Measurements from ENCODE around the gene CEP41. TPM values are rescaled to one million over a fixed set of nuclear protein-coding genes. Genes with fewer than 3 reads are reported as not detected.

Gene CEP41
- polyA plus RNA-seq, 1 donor = 12.8 TPM

- no peak for DNase-seq
- no peak overlapping the region for H3K27ac ChIP-seq (ENCODE audit: low read length)
- 100% methylated on average over 1 of the region's 2 CpGs for WGBS (ENCODE audit: insufficient coverage, low lambda C conversion rate)
- H3K27me3 ChIP-seq (ENCODE audit: control insufficient read depth, insufficient read depth, low read length) = no peaks in the 10 kb centered on the region
- H3K4me3 ChIP-seq (ENCODE audit: low read length) = no peak overlapping the region
- peaks cover 3% of the 10 kb centered on the region for H3K4me1 ChIP-seq (ENCODE audit: control insufficient read depth, insufficient read depth, low read length)
- H3K9me3 ChIP-seq (ENCODE audit: control insufficient read depth, low read depth, low read length) = no peaks in the 10 kb centered on the region
- H3K36me3 ChIP-seq (ENCODE audit: control insufficient read depth, insufficient read depth, low read length) = no peaks in the 10 kb centered on the region
Measured at GRCh38 chr7:130435311-130435854, 5.4 kb downstream of the CEP41 start.

DNA sequence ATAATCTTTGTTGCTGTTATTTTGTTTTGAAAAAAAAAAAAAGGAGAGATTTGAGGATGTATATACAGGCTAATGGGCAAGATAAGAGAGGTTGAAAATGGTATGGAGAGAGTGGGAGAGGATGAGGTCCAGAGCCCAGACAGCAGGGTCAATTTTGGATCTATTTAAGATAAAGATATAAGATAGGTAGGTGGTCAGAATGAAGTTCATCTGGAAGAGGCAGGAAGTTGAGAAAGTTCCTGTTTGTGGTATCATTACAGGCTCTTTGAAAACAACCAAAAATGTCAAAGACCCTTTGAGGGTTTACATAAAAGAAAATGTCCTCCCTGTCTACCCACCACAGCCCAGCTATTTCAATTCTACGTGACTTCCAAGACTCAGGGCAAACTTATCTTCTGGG lies 7.5 kb downstream of the CEP41 start:
- no peak for DNase-seq
- H3K36me3 ChIP-seq (ENCODE audit: control insufficient read depth, insufficient read depth, low read length) = no peaks in the 10 kb centered on the region
- no peak overlapping the region for H3K4me3 ChIP-seq (ENCODE audit: low read length)
- no peaks in the 10 kb centered on the region for H3K9me3 ChIP-seq (ENCODE audit: control insufficient read depth, low read depth, low read length)
- no peak overlapping the region for H3K27ac ChIP-seq (ENCODE audit: low read length)
- WGBS (ENCODE audit: insufficient coverage, low lambda C conversion rate) = 80% methylated on average over 1 of the region's 1 CpG
- peaks cover 3% of the 10 kb centered on the region for H3K4me1 ChIP-seq (ENCODE audit: control insufficient read depth, insufficient read depth, low read length)
- no peaks in the 10 kb centered on the region for H3K27me3 ChIP-seq (ENCODE audit: control insufficient read depth, insufficient read depth, low read length)

GRCh38 chr7:130432886-130433285 lies 7.9 kb downstream of the CEP41 start:
- Histone ChIP-seq H3K27ac (ENCODE audit: low read length) (no peak overlapping the region), H3K9me3 (ENCODE audit: control insufficient read depth, low read depth, low read length) (no peaks in the 10 kb centered on the region), H3K27me3 (ENCODE audit: control insufficient read depth, insufficient read depth, low read length) (no peaks in the 10 kb centered on the region), H3K4me1 (ENCODE audit: control insufficient read depth, insufficient read depth, low read length) (peaks cover 3% of the 10 kb centered on the region), H3K4me3 (ENCODE audit: low read length) (no peak overlapping the region), H3K36me3 (ENCODE audit: control insufficient read depth, insufficient read depth, low read length) (no peaks in the 10 kb centered on the region)
- DNase-seq = no peak
- no CpG with 5 or more reads among the region's 3 CpGs for WGBS (ENCODE audit: insufficient coverage, low lambda C conversion rate)

DNA sequence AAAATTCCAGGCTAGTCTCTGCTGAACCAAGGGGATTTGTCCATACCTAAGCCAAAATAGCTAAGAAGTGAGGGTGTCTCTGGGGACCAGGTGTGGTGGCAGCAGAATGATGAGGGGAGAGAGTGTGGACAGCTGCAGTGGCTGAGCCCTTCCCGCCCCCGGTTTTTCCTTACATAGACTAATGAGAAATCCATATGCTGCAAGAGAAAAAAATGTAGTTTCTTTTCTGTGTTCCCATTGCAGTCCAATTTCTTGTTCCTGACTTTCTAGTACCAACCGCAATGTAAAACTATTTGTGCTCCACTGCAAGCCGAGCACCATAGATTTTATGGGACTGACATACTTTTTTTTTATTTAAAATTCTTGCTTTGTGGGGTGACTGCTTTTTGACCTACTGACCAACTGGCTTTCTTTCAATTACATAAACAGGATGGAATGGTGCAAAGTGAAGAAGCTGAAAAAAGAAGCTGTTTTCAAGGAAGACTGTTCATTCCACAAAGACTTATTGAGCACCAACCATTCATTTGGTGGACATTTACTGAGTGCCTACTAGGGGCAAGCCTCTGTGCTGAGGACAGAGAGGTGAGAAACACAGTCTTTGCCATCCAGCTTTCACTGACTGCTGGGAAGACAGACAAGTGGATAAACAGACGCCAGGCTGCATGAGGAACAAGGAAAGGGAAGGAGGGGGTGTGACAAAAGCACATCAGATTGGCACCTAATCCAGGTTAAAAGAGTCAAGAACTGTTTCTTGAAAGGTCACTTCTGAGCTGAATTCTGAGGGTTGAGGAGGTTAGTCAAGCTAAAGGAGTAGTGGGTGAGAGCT lies 9.8 kb downstream of the CEP41 start:
- WGBS (ENCODE audit: insufficient coverage, low lambda C conversion rate) = 75% methylated on average over 3 of the region's 5 CpGs
- H3K9me3 ChIP-seq (ENCODE audit: control insufficient read depth, low read depth, low read length) = no peaks in the 10 kb centered on the region
- H3K27ac ChIP-seq (ENCODE audit: low read length) = peak overlapping the region; percentile 70
- H3K4me3 ChIP-seq (ENCODE audit: low read length) = no peak overlapping the region
- no peaks in the 10 kb centered on the region for H3K27me3 ChIP-seq (ENCODE audit: control insufficient read depth, insufficient read depth, low read length)
- H3K4me1 ChIP-seq (ENCODE audit: control insufficient read depth, insufficient read depth, low read length) = peaks cover 3% of the 10 kb centered on the region
- no peaks in the 10 kb centered on the region for H3K36me3 ChIP-seq (ENCODE audit: control insufficient read depth, insufficient read depth, low read length)
- DNase-seq = peak in 1 of 2 donors; percentile 41

DNA sequence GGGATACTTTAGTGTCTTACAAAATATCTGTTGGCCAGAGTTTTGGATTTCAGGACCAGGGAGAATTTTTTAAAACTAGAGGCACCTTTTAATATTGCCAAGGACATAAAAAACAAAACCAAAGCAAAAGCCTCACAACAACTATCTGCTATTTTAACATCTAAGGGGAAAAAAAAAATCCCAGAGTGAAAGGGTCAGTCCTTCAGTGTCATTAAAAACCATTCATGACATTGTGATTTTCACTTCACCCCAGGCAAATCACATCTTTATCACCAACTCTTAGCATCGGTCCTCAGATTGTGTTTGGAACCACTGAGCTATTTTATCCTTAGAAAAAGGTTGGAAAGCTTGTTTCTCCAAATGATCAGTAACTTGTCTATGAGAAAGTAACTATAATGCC lies 10.7 kb downstream of the CEP41 start:
- peak overlapping the region; percentile 70 for H3K27ac ChIP-seq (ENCODE audit: low read length)
- no peaks in the 10 kb centered on the region for H3K36me3 ChIP-seq (ENCODE audit: control insufficient read depth, insufficient read depth, low read length)
- H3K4me3 ChIP-seq (ENCODE audit: low read length) = no peak overlapping the region
- no peaks in the 10 kb centered on the region for H3K27me3 ChIP-seq (ENCODE audit: control insufficient read depth, insufficient read depth, low read length)
- H3K9me3 ChIP-seq (ENCODE audit: control insufficient read depth, low read depth, low read length) = no peaks in the 10 kb centered on the region
- DNase-seq = no peak
- WGBS (ENCODE audit: insufficient coverage, low lambda C conversion rate) = 100% methylated on average over 1 of the region's 1 CpG
- H3K4me1 ChIP-seq (ENCODE audit: control insufficient read depth, insufficient read depth, low read length) = peaks cover 3% of the 10 kb centered on the region

DNA sequence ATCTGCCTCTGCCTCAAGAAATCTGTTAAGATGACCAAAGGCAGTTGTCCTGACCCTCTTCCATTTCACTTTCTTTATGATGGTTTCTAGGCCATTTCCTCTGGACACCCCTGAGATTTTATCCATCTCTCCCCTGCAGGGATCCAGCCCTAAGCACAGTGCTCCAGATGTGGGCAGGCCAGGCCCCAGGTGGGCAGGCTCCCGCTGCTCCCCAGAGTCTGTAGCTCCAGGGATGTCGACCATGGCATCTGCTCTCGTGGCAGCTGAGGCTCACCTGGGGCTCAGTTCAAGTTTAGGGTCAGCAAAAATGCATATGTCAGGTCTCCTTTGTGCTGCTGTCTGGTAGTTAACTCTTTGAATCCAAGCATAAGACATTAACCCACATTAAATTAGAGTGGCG lies 11.8 kb downstream of the CEP41 start:
- Histone ChIP-seq H3K27me3 (ENCODE audit: control insufficient read depth, insufficient read depth, low read length) (no peaks in the 10 kb centered on the region), H3K4me1 (ENCODE audit: control insufficient read depth, insufficient read depth, low read length) (peaks cover 3% of the 10 kb centered on the region), H3K36me3 (ENCODE audit: control insufficient read depth, insufficient read depth, low read length) (no peaks in the 10 kb centered on the region), H3K27ac (ENCODE audit: low read length) (no peak overlapping the region), H3K4me3 (ENCODE audit: low read length) (no peak overlapping the region), H3K9me3 (ENCODE audit: control insufficient read depth, low read depth, low read length) (no peaks in the 10 kb centered on the region)
- WGBS (ENCODE audit: insufficient coverage, low lambda C conversion rate) = 100% methylated on average over 1 of the region's 4 CpGs
- DNase-seq = no peak

DNA sequence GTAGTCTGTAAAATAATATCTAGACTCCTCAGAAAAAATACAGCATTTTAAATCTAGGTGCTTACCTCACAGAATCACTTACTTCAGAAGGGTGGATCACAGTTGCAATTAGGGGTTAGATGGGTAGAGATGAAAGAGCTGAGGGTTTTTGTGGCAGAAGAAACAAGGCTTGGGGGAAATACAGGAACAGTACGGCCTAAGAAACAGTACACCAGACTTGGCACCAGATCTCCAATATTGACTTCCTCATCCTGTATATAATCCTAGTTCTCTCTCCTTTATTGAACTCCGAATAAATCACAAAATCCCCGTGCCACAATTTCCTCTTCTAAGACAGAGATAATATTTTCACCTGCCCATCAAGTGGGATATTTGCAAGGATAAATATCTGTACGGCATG lies 14.3 kb downstream of the CEP41 start:
- no peak overlapping the region for H3K4me3 ChIP-seq (ENCODE audit: low read length)
- no peaks in the 10 kb centered on the region for H3K9me3 ChIP-seq (ENCODE audit: control insufficient read depth, low read depth, low read length)
- WGBS (ENCODE audit: insufficient coverage, low lambda C conversion rate) = 86% methylated on average over 2 of the region's 4 CpGs
- H3K4me1 ChIP-seq (ENCODE audit: control insufficient read depth, insufficient read depth, low read length) = peaks cover 2% of the 10 kb centered on the region
- H3K36me3 ChIP-seq (ENCODE audit: control insufficient read depth, insufficient read depth, low read length) = no peaks in the 10 kb centered on the region
- H3K27me3 ChIP-seq (ENCODE audit: control insufficient read depth, insufficient read depth, low read length) = no peaks in the 10 kb centered on the region
- H3K27ac ChIP-seq (ENCODE audit: low read length) = no peak overlapping the region
- DNase-seq = no peak

DNA sequence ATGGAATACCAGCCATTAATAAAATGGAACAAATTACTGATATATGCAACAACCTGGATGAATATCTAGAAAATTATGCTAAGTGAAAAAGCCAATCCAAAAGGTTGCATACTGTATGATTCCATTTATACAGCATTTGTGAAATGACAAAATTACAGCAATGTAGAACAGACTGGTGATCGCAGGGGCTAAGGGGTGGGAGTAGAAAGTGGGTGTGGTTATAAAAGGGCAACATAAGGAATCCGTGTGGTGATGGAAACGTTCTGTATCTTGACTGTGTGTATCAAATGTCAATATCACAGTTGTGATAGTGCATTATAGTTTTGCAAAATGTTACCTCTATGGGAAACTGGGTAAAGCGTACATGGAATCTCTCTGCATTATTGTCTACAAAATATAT lies 15.0 kb downstream of the CEP41 start:
- no peak overlapping the region for H3K27ac ChIP-seq (ENCODE audit: low read length)
- H3K9me3 ChIP-seq (ENCODE audit: control insufficient read depth, low read depth, low read length) = no peaks in the 10 kb centered on the region
- H3K4me1 ChIP-seq (ENCODE audit: control insufficient read depth, insufficient read depth, low read length) = no peaks in the 10 kb centered on the region
- no peak for DNase-seq
- no peak overlapping the region for H3K4me3 ChIP-seq (ENCODE audit: low read length)
- 68% methylated on average over 3 of the region's 4 CpGs for WGBS (ENCODE audit: insufficient coverage, low lambda C conversion rate)
- H3K36me3 ChIP-seq (ENCODE audit: control insufficient read depth, insufficient read depth, low read length) = no peaks in the 10 kb centered on the region
- no peaks in the 10 kb centered on the region for H3K27me3 ChIP-seq (ENCODE audit: control insufficient read depth, insufficient read depth, low read length)

- H3K4me3 ChIP-seq (ENCODE audit: low read length) = no peak overlapping the region
- H3K27ac ChIP-seq (ENCODE audit: low read length) = no peak overlapping the region
- H3K36me3 ChIP-seq (ENCODE audit: control insufficient read depth, insufficient read depth, low read length) = no peaks in the 10 kb centered on the region
- peaks cover 4% of the 10 kb centered on the region for H3K4me1 ChIP-seq (ENCODE audit: control insufficient read depth, insufficient read depth, low read length)
- WGBS (ENCODE audit: insufficient coverage, low lambda C conversion rate) = no CpG with 5 or more reads among the region's 3 CpGs
- no peaks in the 10 kb centered on the region for H3K9me3 ChIP-seq (ENCODE audit: control insufficient read depth, low read depth, low read length)
- no peak for DNase-seq
- H3K27me3 ChIP-seq (ENCODE audit: control insufficient read depth, insufficient read depth, low read length) = no peaks in the 10 kb centered on the region
Measured at GRCh38 chr7:130423501-130424037, 17.2 kb downstream of the CEP41 start.

- WGBS (ENCODE audit: insufficient coverage, low lambda C conversion rate) = no CpG with 5 or more reads among the region's 2 CpGs
- DNase-seq = no peak
- no peaks in the 10 kb centered on the region for H3K36me3 ChIP-seq (ENCODE audit: control insufficient read depth, insufficient read depth, low read length)
- no peaks in the 10 kb centered on the region for H3K9me3 ChIP-seq (ENCODE audit: control insufficient read depth, low read depth, low read length)
- H3K4me1 ChIP-seq (ENCODE audit: control insufficient read depth, insufficient read depth, low read length) = peaks cover 4% of the 10 kb centered on the region
- H3K4me3 ChIP-seq (ENCODE audit: low read length) = no peak overlapping the region
- peak overlapping the region; percentile 4 for H3K27ac ChIP-seq (ENCODE audit: low read length)
- no peaks in the 10 kb centered on the region for H3K27me3 ChIP-seq (ENCODE audit: control insufficient read depth, insufficient read depth, low read length)
Measured at GRCh38 chr7:130421684-130422083, 19.1 kb downstream of the CEP41 start.
